ENCODE results near the gene PHLDB3. TPM values are rescaled to one million over a fixed set of nuclear protein-coding genes. Genes with fewer than 3 reads are reported as not detected.

PHLDB3 gene
- total RNA-seq, 1 experiment from 2014 or later, result 7.8 TPM

GRCh38 chr19:43499042-43499441, 5.5 kb downstream of the PHLDB3 start:
- no peak for DNase-seq (ENCODE audit: low read depth)

GRCh38 chr19:43498233-43498842, 6.2 kb downstream of the PHLDB3 start:
- DNase-seq (ENCODE audit: low read depth), result no peak

GRCh38 chr19:43496960-43497359, 7.6 kb downstream of the PHLDB3 start:
- DNase-seq (ENCODE audit: low read depth), result no peak

GRCh38 chr19:43495082-43495481, 9.5 kb downstream of the PHLDB3 start:
- DNase-seq (ENCODE audit: low read depth), result no peak

GRCh38 chr19:43490759-43491158, 13.8 kb downstream of the PHLDB3 start:
- DNase-seq (ENCODE audit: low read depth), result no peak

- DNase-seq (ENCODE audit: low read depth), result no peak
Observed at GRCh38 chr19:43489979-43490599, 14.5 kb downstream of the PHLDB3 start.

- no peak for DNase-seq (ENCODE audit: low read depth)
Observed at GRCh38 chr19:43489310-43489709, 15.2 kb downstream of the PHLDB3 start.

- no peak for DNase-seq (ENCODE audit: low read depth)
Observed at GRCh38 chr19:43488179-43488578, 16.4 kb downstream of the PHLDB3 start.

GRCh38 chr19:43486412-43486811, 18.1 kb downstream of the PHLDB3 start:
- DNase-seq (ENCODE audit: low read depth), result no peak

- no peak for DNase-seq (ENCODE audit: low read depth)
Observed at GRCh38 chr19:43485951-43486350, 18.6 kb downstream of the PHLDB3 start.

- no peak for DNase-seq (ENCODE audit: low read depth)
Observed at GRCh38 chr19:43483281-43483680, 21.3 kb downstream of the PHLDB3 start.

- no peak for DNase-seq (ENCODE audit: low read depth)
Observed at GRCh38 chr19:43482193-43482592, 22.4 kb downstream of the PHLDB3 start.

- no peak for DNase-seq (ENCODE audit: low read depth)
Observed at GRCh38 chr19:43481701-43482100, 22.8 kb downstream of the PHLDB3 start.

- DNase-seq (ENCODE audit: low read depth), result no peak
Observed at GRCh38 chr19:43480574-43480973, 24.0 kb downstream of the PHLDB3 start.

- DNase-seq (ENCODE audit: low read depth), result no peak
Observed at GRCh38 chr19:43479961-43480561, 24.5 kb downstream of the PHLDB3 start.

GRCh38 chr19:43479226-43479625, 25.3 kb downstream of the PHLDB3 start:
- DNase-seq (ENCODE audit: low read depth), result no peak

- DNase-seq (ENCODE audit: low read depth), result no peak
Observed at GRCh38 chr19:43478323-43478722, 26.2 kb downstream of the PHLDB3 start.

GRCh38 chr19:43476606-43477005, 27.9 kb downstream of the PHLDB3 start:
- DNase-seq (ENCODE audit: low read depth), result peak; percentile 48

GRCh38 chr19:43474986-43475705, 29.4 kb downstream of the PHLDB3 start:
- peak; percentile 92 for DNase-seq (ENCODE audit: low read depth)

- no peak for DNase-seq (ENCODE audit: low read depth)
Observed at GRCh38 chr19:43474487-43474886, 30.1 kb downstream of the PHLDB3 start.

- DNase-seq (ENCODE audit: low read depth), result no peak
Observed at GRCh38 chr19:43471091-43471490, 33.5 kb downstream of the PHLDB3 start.

- DNase-seq (ENCODE audit: low read depth), result peak; percentile 53
Observed at GRCh38 chr19:43470288-43470687, 34.3 kb downstream of the PHLDB3 start.

- DNase-seq (ENCODE audit: low read depth), result no peak
Observed at GRCh38 chr19:43469160-43469480, 35.4 kb downstream of the PHLDB3 start.
